GM15510 (cell line): ENCODE measurements around the gene UVRAG.

Source experiments
- POLR2A ChIP-seq: IDR thresholded peaks from 3 replicates; pipeline ENCODE4 v1.6.1; 2011; ENCODE audit warnings: borderline replicate concordance; ENCODE audit not compliant: insufficient read length; ENCODE audit errors: extremely low read depth

The UVRAG gene

GRCh38 chr11:75930534-75930933 is 115.5 kb downstream of the UVRAG start:
- TF ChIP-seq POLR2A = no peak

- TF ChIP-seq POLR2A = no peak
These were observed 116.1 kb downstream of the UVRAG start for GRCh38 chr11:75931124-75931523.

GRCh38 chr11:75934851-75935250 is 119.8 kb downstream of the UVRAG start:
- TF ChIP-seq POLR2A = no peak

GRCh38 chr11:75938543-75938942 is 123.5 kb downstream of the UVRAG start:
- no peak for TF ChIP-seq POLR2A

- TF ChIP-seq POLR2A = no peak
These were observed 124.5 kb downstream of the UVRAG start for GRCh38 chr11:75939516-75939915.

- TF ChIP-seq POLR2A = no peak
These were observed 125.0 kb downstream of the UVRAG start for GRCh38 chr11:75939992-75940391.

GRCh38 chr11:75940911-75941310 is 125.9 kb downstream of the UVRAG start:
- no peak for TF ChIP-seq POLR2A

GRCh38 chr11:75944515-75944914 is 129.5 kb downstream of the UVRAG start:
- TF ChIP-seq POLR2A = no peak

- TF ChIP-seq POLR2A = no peak
These were observed 130.4 kb downstream of the UVRAG start for GRCh38 chr11:75945446-75945845.

GRCh38 chr11:75945947-75946346 is 130.9 kb downstream of the UVRAG start:
- no peak for TF ChIP-seq POLR2A

- no peak for TF ChIP-seq POLR2A
These were observed 131.8 kb downstream of the UVRAG start for GRCh38 chr11:75946531-75947530.

GRCh38 chr11:75949023-75949672 is 134.1 kb downstream of the UVRAG start:
- TF ChIP-seq POLR2A = no peak

GRCh38 chr11:75950141-75950540 is 135.1 kb downstream of the UVRAG start:
- no peak for TF ChIP-seq POLR2A

GRCh38 chr11:75954039-75954438 is 139.0 kb downstream of the UVRAG start:
- TF ChIP-seq POLR2A = no peak

- no peak for TF ChIP-seq POLR2A
These were observed 140.4 kb downstream of the UVRAG start for GRCh38 chr11:75955443-75955842.

GRCh38 chr11:75959540-75959939 is 144.5 kb downstream of the UVRAG start:
- no peak for TF ChIP-seq POLR2A
